ENCODE data around the gene GPR39.

GPR39 gene

DNA sequence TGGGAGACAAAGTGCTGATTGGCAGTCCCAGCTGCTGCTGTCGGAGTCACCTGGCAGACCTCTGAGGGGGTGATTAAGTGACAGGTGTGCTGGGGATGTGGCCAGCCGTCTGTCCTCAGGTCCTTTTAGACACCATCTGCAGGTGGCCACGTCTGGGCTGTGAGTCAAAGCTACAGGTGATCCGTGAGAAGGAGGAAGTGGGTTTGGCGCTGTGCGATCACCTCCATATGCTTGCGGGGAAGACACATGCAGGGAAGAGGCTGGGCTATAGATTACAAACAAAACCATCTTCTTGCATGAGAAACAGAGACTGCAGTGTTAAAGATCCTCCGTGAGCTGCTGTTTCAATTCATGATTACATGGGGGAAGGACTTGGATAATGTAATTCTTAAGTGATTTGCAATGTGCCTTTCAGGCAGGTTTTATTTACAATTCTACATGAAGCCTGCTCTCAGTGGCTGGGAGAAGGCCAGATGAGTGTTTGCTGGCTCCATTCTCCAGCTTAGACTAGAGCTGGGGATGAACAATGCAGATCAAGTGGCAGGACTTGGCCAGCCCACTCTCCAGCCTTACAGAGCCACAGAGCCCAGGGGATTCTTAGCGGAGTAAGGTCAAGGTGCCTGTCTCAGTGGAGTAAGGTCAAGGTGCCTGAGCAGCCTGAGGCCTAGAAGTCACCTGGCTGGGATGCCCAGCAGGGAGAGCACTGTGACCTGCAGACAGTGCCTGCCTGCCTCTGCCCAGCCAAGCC, 165.6 kb downstream of the GPR39 start:
- TF ChIP-seq, protein P1, sequence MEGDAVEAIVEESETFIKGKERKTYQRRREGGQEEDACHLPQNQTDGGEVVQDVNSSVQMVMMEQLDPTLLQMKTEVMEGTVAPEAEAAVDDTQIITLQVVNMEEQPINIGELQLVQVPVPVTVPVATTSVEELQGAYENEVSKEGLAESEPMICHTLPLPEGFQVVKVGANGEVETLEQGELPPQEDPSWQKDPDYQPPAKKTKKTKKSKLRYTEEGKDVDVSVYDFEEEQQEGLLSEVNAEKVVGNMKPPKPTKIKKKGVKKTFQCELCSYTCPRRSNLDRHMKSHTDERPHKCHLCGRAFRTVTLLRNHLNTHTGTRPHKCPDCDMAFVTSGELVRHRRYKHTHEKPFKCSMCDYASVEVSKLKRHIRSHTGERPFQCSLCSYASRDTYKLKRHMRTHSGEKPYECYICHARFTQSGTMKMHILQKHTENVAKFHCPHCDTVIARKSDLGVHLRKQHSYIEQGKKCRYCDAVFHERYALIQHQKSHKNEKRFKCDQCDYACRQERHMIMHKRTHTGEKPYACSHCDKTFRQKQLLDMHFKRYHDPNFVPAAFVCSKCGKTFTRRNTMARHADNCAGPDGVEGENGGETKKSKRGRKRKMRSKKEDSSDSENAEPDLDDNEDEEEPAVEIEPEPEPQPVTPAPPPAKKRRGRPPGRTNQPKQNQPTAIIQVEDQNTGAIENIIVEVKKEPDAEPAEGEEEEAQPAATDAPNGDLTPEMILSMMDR (IDR thresholded peaks at IDR 0.05; ENCODE audit: low read depth, low read length, poor library complexity, severe bottlenecking), result no peak
- no peak for TF ChIP-seq EZH2phosphoT487 (IDR thresholded peaks at IDR 0.05; ENCODE audit: borderline replicate concordance, low read length)
- Histone ChIP-seq H3K27ac (ENCODE audit: low read depth, low read length) (no peak overlapping the region), H3K4me2 (ENCODE audit: low read length) (no peak overlapping the region)

DNA sequence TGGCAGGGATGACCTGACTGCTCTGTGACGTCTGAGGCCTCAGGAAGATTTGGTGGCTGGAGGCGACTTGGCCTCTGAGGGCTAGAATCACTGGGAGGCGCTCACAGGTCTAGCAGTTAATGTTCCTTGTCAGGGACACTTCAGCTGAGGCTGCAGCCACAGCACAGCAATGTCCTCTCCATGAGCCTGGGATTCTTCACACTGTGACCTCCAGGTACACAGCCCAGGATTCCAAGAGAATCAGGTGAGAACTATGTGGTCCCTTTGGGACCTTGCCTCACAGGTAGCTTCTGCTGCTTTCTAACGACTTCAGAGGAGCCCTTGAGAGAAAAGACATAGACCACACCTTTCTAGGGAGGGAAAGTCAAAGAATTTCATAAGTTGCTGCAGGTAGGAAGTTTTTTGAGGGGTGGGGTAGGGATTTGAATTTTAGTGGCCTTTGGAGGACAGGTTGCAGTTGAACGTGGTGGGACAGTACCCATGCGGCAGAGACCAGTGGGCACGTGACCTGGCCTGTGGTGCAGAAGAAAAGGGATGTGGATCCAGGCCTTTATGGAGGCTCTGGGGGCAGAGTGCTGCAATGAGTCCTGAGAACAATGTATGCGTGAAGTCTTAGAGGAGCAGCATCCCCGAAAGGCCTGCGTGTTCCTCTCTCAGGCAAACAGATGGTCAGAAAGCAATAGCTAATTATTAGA, 167.2 kb downstream of the GPR39 start:
- Histone ChIP-seq H3F3A (ENCODE audit: control insufficient read depth, insufficient read depth) (no peaks in the 10 kb centered on the region), H3K4me2 (ENCODE audit: low read length) (no peak overlapping the region), H3K9me2 (replicated peaks; ENCODE audit: control insufficient read depth, low read length) (no peaks in the 10 kb centered on the region), H3K27me3 (ENCODE audit: control insufficient read depth, low read length) (no peaks in the 10 kb centered on the region), H3K27ac (ENCODE audit: low read depth, low read length) (no peak overlapping the region), H3K4me3 (ENCODE audit: low read length) (no peak overlapping the region), H4K20me1 (ENCODE audit: control insufficient read depth, insufficient read depth, low read depth, low read length) (no peaks in the 10 kb centered on the region), H3K4me1 (ENCODE audit: control insufficient read depth, low read length) (no peaks in the 10 kb centered on the region), H3K36me3 (ENCODE audit: control insufficient read depth, low read length) (no peaks in the 10 kb centered on the region), H3K9me3 (ENCODE audit: control insufficient read depth, insufficient read depth, low read length) (no peaks in the 10 kb centered on the region), H3K79me2 (ENCODE audit: control insufficient read depth, low read length) (no peaks in the 10 kb centered on the region)
- TF ChIP-seq EZH2phosphoT487 (IDR thresholded peaks at IDR 0.05; ENCODE audit: borderline replicate concordance, low read length), result no peak
- TF ChIP-seq, protein P1 (IDR thresholded peaks at IDR 0.05; ENCODE audit: low read depth, low read length, poor library complexity, severe bottlenecking), result no peak

More for the DNA sequence above, 165.6 kb downstream of the GPR39 start:
- Histone ChIP-seq H3K36me3 (ENCODE audit: control insufficient read depth, low read length) (no peaks in the 10 kb centered on the region), H3K9me3 (ENCODE audit: control insufficient read depth, insufficient read depth, low read length) (no peaks in the 10 kb centered on the region), H3K79me2 (ENCODE audit: control insufficient read depth, low read length) (no peaks in the 10 kb centered on the region), H4K20me1 (ENCODE audit: control insufficient read depth, insufficient read depth, low read depth, low read length) (no peaks in the 10 kb centered on the region), H3K4me1 (ENCODE audit: control insufficient read depth, low read length) (no peaks in the 10 kb centered on the region), H3K27me3 (ENCODE audit: control insufficient read depth, low read length) (no peaks in the 10 kb centered on the region), H3F3A (ENCODE audit: control insufficient read depth, insufficient read depth) (no peaks in the 10 kb centered on the region), H3K9me2 (replicated peaks; ENCODE audit: control insufficient read depth, low read length) (no peaks in the 10 kb centered on the region), H3K4me3 (ENCODE audit: low read length) (no peak overlapping the region)

DNA sequence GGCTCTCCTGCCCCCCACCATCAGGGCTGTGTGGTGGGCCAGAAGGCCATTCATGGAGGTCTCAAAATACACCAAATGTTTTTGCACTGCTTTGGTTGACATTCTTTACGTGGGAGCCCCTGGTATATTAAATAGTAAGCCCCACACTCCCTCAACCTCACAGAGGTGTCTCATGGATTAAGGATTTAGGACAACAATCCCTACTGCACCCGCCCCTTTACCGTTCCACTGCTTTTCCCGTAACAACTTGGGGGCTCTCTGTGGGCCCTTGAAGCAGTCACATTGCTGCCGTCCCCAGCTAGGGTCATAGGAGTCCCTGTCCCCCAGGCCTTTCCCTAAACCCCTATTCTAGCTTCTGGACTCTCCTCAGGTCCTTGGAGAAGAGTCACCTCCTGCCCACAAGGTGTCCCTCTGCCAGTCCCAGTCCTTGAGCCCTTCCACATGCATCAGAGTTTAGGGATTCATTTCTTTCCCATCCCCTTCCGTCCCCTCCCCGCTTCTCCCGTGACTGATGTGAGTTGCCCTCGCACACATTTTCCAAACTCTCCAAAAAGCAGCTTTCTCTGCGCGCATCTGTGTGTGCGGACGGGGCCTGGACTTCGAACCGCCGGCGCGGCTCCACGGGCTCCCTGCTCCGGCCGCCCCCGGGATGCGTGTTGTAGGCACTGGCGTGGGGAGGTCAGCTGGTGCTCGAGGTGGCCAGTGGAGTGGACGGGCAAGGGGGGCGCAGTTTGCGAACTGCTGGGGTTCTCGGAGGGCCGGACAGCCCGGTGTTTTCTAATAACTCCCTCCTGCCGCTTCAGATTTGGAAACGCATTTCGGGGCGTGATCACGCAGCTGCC, 168.6 kb downstream of the GPR39 start:
- Histone ChIP-seq H3K79me2 (ENCODE audit: control insufficient read depth, low read length) (no peaks in the 10 kb centered on the region), H3K4me2 (ENCODE audit: low read length) (no peak overlapping the region), H3F3A (ENCODE audit: control insufficient read depth, insufficient read depth) (no peaks in the 10 kb centered on the region), H3K36me3 (ENCODE audit: control insufficient read depth, low read length) (no peaks in the 10 kb centered on the region), H3K9me3 (ENCODE audit: control insufficient read depth, insufficient read depth, low read length) (no peaks in the 10 kb centered on the region), H3K27me3 (ENCODE audit: control insufficient read depth, low read length) (no peaks in the 10 kb centered on the region), H3K9me2 (replicated peaks; ENCODE audit: control insufficient read depth, low read length) (no peaks in the 10 kb centered on the region), H3K27ac (ENCODE audit: low read depth, low read length) (no peak overlapping the region), H3K4me3 (ENCODE audit: low read length) (no peak overlapping the region), H4K20me1 (ENCODE audit: control insufficient read depth, insufficient read depth, low read depth, low read length) (no peaks in the 10 kb centered on the region), H3K4me1 (ENCODE audit: control insufficient read depth, low read length) (no peaks in the 10 kb centered on the region)
- TF ChIP-seq, protein P1 (IDR thresholded peaks at IDR 0.05; ENCODE audit: low read depth, low read length, poor library complexity, severe bottlenecking), result no peak
- TF ChIP-seq EZH2phosphoT487 (IDR thresholded peaks at IDR 0.05; ENCODE audit: borderline replicate concordance, low read length), result no peak
